ENCODE measurements around the gene PRKAG2.

- TF ChIP-seq EZH2 (IDR thresholded peaks at IDR 0.05) = no peak
- TF ChIP-seq POLR2AphosphoS5 (IDR thresholded peaks at IDR 0.05; ENCODE audit: borderline replicate concordance, low read depth, low read length) = no peak
Observed at GRCh38 chr7:151868396-151869108, 8.4 kb downstream of the PRKAG2 start.

Measured in SK-N-MC (cell line).